Smooth muscle cell (in vitro differentiated cells): ENCODE measurements around the gene RMDN3. TPM values are rescaled to one million over a fixed set of nuclear protein-coding genes. Genes with fewer than 3 reads are reported as not detected.

ENCODE experiments used
- DNase-seq: peaks from one replicate; lab custom pipeline; 2025; ENCODE audit not compliant: unreplicated experiment; lab: John Stamatoyannopoulos, UW
- H2AFZ ChIP-seq: fragments of 200-600 bp; sonication (generic); 2 replicates; pipeline ENCODE4 v1.6.0; 2016; ENCODE audit warnings: antibody characterized with exemption, low read depth, mild to moderate bottlenecking
- H3F3A ChIP-seq: fragments of 200-600 bp; sonication (generic); 2 replicates; pipeline ENCODE4 v1.6.0; 2017; ENCODE audit warnings: antibody characterized with exemption, low read depth
- H3K27ac ChIP-seq: fragments of 200-600 bp; sonication (generic); 2 replicates; pipeline ENCODE4 v1.5.1; 2016; ENCODE audit warnings: low read depth, mild to moderate bottlenecking
- H3K27me3 ChIP-seq: fragments of 200-600 bp; sonication (generic); 2 replicates; pipeline ENCODE4 v1.6.1; 2016; ENCODE audit warnings: low read depth, mild to moderate bottlenecking
- H3K36me3 ChIP-seq: fragments of 200-600 bp; sonication (generic); 2 replicates; pipeline ENCODE4 v1.5.1; 2016; ENCODE audit warnings: low read depth
- H3K4me1 ChIP-seq: fragments of 200-600 bp; sonication (generic); 2 replicates; pipeline ENCODE4 v1.5.1; 2016; ENCODE audit warnings: low read depth
- H3K4me2 ChIP-seq: fragments of 200-600 bp; sonication (generic); 2 replicates; pipeline ENCODE4 v1.6.0; 2016; ENCODE audit warnings: mild to moderate bottlenecking
- H3K4me3 ChIP-seq: fragments of 200-600 bp; sonication (generic); 2 replicates; pipeline ENCODE4 v1.5.1; 2016; ENCODE audit warnings: mild to moderate bottlenecking
- H3K79me2 ChIP-seq: fragments of 200-600 bp; sonication (generic); 2 replicates; pipeline ENCODE4 v1.6.0; 2016; ENCODE audit warnings: low read depth, mild to moderate bottlenecking
- H3K9ac ChIP-seq: fragments of 200-600 bp; sonication (generic); 2 replicates; pipeline ENCODE4 v1.6.0; 2016; ENCODE audit warnings: low read depth
- H3K9me3 ChIP-seq: fragments of 200-600 bp; sonication (generic); replicated peaks from 2 replicates; pipeline ENCODE4 v1.5.1; 2016; ENCODE audit warnings: low read depth
- H4K20me1 ChIP-seq: fragments of 200-600 bp; sonication (generic); 2 replicates; pipeline ENCODE4 v1.6.0; 2016; ENCODE audit warnings: low read depth
- WGBS: methylation state at CpG from one replicate; pipeline ENCODE4 v1.1.7; 2016; ENCODE audit warnings: low lambda C conversion rate; 5-methylcytosine and 5-hydroxymethylcytosine counted together
- polyA plus RNA-seq: library from polyadenylated mRNA; unstranded; fragments of >200 nt; fragmentation: Nextera tagmentation; extraction: Ambion mirVana; gene quantifications from 2 replicates; pipeline ENCODE4 v1.2.1, GENCODE V29; 2016
- total RNA-seq: library from RNA; depleted of rRNA; stranded (reverse); fragments of >200 nt; gene quantifications from 2 replicates; pipeline ENCODE4 v1.2.3, GENCODE V29; 2014
- TF ChIP-seq, protein P1 (sequence below): fragments of 200-600 bp; sonication (generic); IDR thresholded peaks from 2 replicates; pipeline ENCODE4 v1.5.1; 2017; ENCODE audit warnings: borderline replicate concordance, mild to moderate bottlenecking, antibody characterized with exemption; ENCODE audit not compliant: insufficient read depth, poor library complexity, severe bottlenecking

The RMDN3 gene
- total and polyA plus RNA-seq, 2 experiments from 2014 or later: 11.0 to 20.0 TPM

- WGBS: 95% methylated on average over 2 of the region's 2 CpGs
- DNase-seq: no peak
- Histone ChIP-seq H3K79me2 (no peaks in the 10 kb centered on the region), H3K36me3 (no peaks in the 10 kb centered on the region), H3K9ac (no peak overlapping the region), H3F3A (no peaks in the 10 kb centered on the region), H3K4me3 (no peak overlapping the region), H3K9me3 (no peaks in the 10 kb centered on the region), H3K27me3 (no peaks in the 10 kb centered on the region), H3K4me2 (no peak overlapping the region), H3K4me1 (no peaks in the 10 kb centered on the region), H4K20me1 (no peaks in the 10 kb centered on the region), H3K27ac (no peak overlapping the region), H2AFZ (no peak overlapping the region)
- TF ChIP-seq, protein P1, sequence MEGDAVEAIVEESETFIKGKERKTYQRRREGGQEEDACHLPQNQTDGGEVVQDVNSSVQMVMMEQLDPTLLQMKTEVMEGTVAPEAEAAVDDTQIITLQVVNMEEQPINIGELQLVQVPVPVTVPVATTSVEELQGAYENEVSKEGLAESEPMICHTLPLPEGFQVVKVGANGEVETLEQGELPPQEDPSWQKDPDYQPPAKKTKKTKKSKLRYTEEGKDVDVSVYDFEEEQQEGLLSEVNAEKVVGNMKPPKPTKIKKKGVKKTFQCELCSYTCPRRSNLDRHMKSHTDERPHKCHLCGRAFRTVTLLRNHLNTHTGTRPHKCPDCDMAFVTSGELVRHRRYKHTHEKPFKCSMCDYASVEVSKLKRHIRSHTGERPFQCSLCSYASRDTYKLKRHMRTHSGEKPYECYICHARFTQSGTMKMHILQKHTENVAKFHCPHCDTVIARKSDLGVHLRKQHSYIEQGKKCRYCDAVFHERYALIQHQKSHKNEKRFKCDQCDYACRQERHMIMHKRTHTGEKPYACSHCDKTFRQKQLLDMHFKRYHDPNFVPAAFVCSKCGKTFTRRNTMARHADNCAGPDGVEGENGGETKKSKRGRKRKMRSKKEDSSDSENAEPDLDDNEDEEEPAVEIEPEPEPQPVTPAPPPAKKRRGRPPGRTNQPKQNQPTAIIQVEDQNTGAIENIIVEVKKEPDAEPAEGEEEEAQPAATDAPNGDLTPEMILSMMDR: no peak
These were observed 31.1 kb downstream of the RMDN3 start for GRCh38 chr15:40723919-40724318.

- no peaks in the 10 kb centered on the region for H3K27me3 ChIP-seq
- no peak overlapping the region for H2AFZ ChIP-seq
- TF ChIP-seq, protein P1: no peak
- H3K9me3 ChIP-seq: no peaks in the 10 kb centered on the region
- no peaks in the 10 kb centered on the region for H4K20me1 ChIP-seq
- no peaks in the 10 kb centered on the region for H3F3A ChIP-seq
- H3K27ac ChIP-seq: no peak overlapping the region
- DNase-seq: no peak
- H3K4me2 ChIP-seq: no peak overlapping the region
- H3K9ac ChIP-seq: no peak overlapping the region
- no peak overlapping the region for H3K4me3 ChIP-seq
- WGBS: 99% methylated on average over 2 of the region's 2 CpGs
- H3K79me2 ChIP-seq: no peaks in the 10 kb centered on the region
- no peaks in the 10 kb centered on the region for H3K4me1 ChIP-seq
- H3K36me3 ChIP-seq: no peaks in the 10 kb centered on the region
These were observed 32.1 kb downstream of the RMDN3 start for GRCh38 chr15:40722934-40723333.

DNA sequence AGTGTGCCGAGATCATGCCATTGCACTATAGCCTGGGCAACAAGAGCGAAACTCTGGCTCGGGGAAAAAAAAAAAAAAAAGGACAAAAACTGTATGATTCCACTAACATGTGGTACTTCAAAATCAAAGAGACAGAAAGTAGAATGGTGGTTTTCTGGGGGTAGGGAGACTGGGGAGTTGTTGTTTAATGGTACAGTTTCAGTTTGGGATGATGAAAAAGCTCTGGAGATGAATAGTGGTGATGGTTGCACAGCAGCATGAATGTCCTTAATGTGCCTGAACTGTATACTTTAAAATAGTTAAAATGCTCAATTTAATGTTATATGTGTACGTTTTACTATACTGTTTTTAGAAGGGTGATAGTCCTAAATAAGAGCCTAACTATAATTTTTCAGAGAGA lies 32.7 kb downstream of the RMDN3 start:
- H4K20me1 ChIP-seq: no peaks in the 10 kb centered on the region
- H3K9ac ChIP-seq: no peak overlapping the region
- H3K27ac ChIP-seq: no peak overlapping the region
- H3K4me3 ChIP-seq: no peak overlapping the region
- H2AFZ ChIP-seq: no peak overlapping the region
- H3K27me3 ChIP-seq: no peaks in the 10 kb centered on the region
- TF ChIP-seq, protein P1: no peak
- WGBS: 91% methylated on average over 4 of the region's 4 CpGs
- H3K79me2 ChIP-seq: no peaks in the 10 kb centered on the region
- no peak for DNase-seq
- H3K4me2 ChIP-seq: no peak overlapping the region
- no peaks in the 10 kb centered on the region for H3K4me1 ChIP-seq
- H3K9me3 ChIP-seq: no peaks in the 10 kb centered on the region
- no peaks in the 10 kb centered on the region for H3K36me3 ChIP-seq
- no peaks in the 10 kb centered on the region for H3F3A ChIP-seq

DNA sequence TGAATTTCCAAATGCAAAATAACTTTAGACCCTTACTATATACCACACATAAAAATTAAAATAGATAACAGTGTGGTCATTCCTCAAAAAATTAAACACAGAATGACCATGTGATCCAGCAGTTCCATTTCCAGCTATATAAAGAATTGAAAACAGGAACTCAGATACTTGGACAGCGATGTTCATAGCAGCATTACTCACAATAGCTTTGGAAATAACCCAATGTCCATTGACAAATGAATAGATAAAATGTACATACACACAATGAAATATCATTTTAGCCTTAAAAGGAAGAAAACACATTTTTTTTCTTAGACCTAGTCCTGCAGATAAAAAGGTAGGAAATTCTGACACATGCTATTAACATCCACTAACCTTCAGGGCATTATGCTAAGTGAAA lies 33.4 kb downstream of the RMDN3 start:
- no peaks in the 10 kb centered on the region for H3K9me3 ChIP-seq
- H3K9ac ChIP-seq: no peak overlapping the region
- WGBS: 97% methylated on average over 1 of the region's 1 CpG
- no peak overlapping the region for H2AFZ ChIP-seq
- no peaks in the 10 kb centered on the region for H3K4me1 ChIP-seq
- TF ChIP-seq, protein P1: no peak
- no peaks in the 10 kb centered on the region for H3K27me3 ChIP-seq
- H4K20me1 ChIP-seq: no peaks in the 10 kb centered on the region
- no peak overlapping the region for H3K27ac ChIP-seq
- H3F3A ChIP-seq: no peaks in the 10 kb centered on the region
- H3K4me3 ChIP-seq: no peak overlapping the region
- no peak overlapping the region for H3K4me2 ChIP-seq
- H3K79me2 ChIP-seq: no peaks in the 10 kb centered on the region
- DNase-seq: no peak
- H3K36me3 ChIP-seq: no peaks in the 10 kb centered on the region
